Left forelimb (tissue), 1 donor: ENCODE results near the gene PDE3B.
A peak's percentile ranks its signal among the peaks of the same experiment; 100 is the strongest.

ENCODE experiments used
- DNase-seq: peaks from one replicate; pipeline ENCODE4 v3.0.0-alpha.2; 2018; ENCODE audit warnings: low spot score

Gene PDE3B

GRCh38 chr11:14884667-14885273 is 241.2 kb downstream of the PDE3B start:
- no peak for DNase-seq

GRCh38 chr11:14886513-14886912 is 242.9 kb downstream of the PDE3B start:
- no peak for DNase-seq

- peak; percentile 91 for DNase-seq
Measured at GRCh38 chr11:14891143-14892035, 247.8 kb downstream of the PDE3B start.

GRCh38 chr11:14892036-14892556 is 248.5 kb downstream of the PDE3B start, which contains the start of gene CYP2R1:
Gene CYP2R1, minus strand, starts transcription at chr11:14892231. Its CDS starts 26 bp downstream, at chr11:14892205.
- DNase-seq = peak; percentile 93

GRCh38 chr11:14892577-14892976 is 249.0 kb downstream of the PDE3B start:
- DNase-seq = no peak

- no peak for DNase-seq
Measured at GRCh38 chr11:14894657-14895598, 251.3 kb downstream of the PDE3B start.

- no peak for DNase-seq
Measured at GRCh38 chr11:14898355-14898754, 254.8 kb downstream of the PDE3B start.

GRCh38 chr11:14898906-14899305 is 255.3 kb downstream of the PDE3B start:
- no peak for DNase-seq

GRCh38 chr11:14902650-14903350 is 259.2 kb downstream of the PDE3B start:
- no peak for DNase-seq

GRCh38 chr11:14904745-14905103 is 261.1 kb downstream of the PDE3B start:
- DNase-seq = peak; percentile 86

GRCh38 chr11:14905104-14906033 is 261.8 kb downstream of the PDE3B start:
- no peak for DNase-seq

- DNase-seq = no peak
Measured at GRCh38 chr11:14906578-14906977, 263.0 kb downstream of the PDE3B start.

- no peak for DNase-seq
Measured at GRCh38 chr11:14906993-14907392, 263.4 kb downstream of the PDE3B start.

- peak; percentile 67 for DNase-seq
Measured at GRCh38 chr11:14907411-14908213, 264.0 kb downstream of the PDE3B start.

- no peak for DNase-seq
Measured at GRCh38 chr11:14908214-14908880, 264.7 kb downstream of the PDE3B start.

- DNase-seq = no peak
Measured at GRCh38 chr11:14914536-14914935, 270.9 kb downstream of the PDE3B start.

GRCh38 chr11:14916403-14916802 is 272.8 kb downstream of the PDE3B start:
- no peak for DNase-seq
